NB4 (cell line): ENCODE data around the gene TEP1.

Experiments
- DNase-seq: peaks from one replicate; pipeline ENCODE4 v3.0.0; 2010; ENCODE audit warnings: low read depth
- H3K4me3 ChIP-seq: one replicate; pipeline ENCODE4 v1.5.1; 2011; ENCODE audit warnings: mild to moderate bottlenecking, low read depth, low read length, moderate library complexity
- CTCF ChIP-seq: IDR thresholded peaks from one replicate; pipeline ENCODE4 v1.5.1; 2012; ENCODE audit warnings: low read depth, low read length
- MAX ChIP-seq: IDR thresholded peaks from 2 replicates; pipeline ENCODE4 v1.6.1; 2011; ENCODE audit warnings: low read depth, low read length
- MYC ChIP-seq: IDR thresholded peaks from 2 replicates; pipeline ENCODE4 v1.6.1; 2011; ENCODE audit warnings: low read depth, low read length
- POLR2A ChIP-seq: IDR thresholded peaks from 2 replicates; pipeline ENCODE4 v1.6.1; 2011; ENCODE audit warnings: mild to moderate bottlenecking; ENCODE audit not compliant: insufficient read length; ENCODE audit errors: extremely low read depth

Gene TEP1

DNA sequence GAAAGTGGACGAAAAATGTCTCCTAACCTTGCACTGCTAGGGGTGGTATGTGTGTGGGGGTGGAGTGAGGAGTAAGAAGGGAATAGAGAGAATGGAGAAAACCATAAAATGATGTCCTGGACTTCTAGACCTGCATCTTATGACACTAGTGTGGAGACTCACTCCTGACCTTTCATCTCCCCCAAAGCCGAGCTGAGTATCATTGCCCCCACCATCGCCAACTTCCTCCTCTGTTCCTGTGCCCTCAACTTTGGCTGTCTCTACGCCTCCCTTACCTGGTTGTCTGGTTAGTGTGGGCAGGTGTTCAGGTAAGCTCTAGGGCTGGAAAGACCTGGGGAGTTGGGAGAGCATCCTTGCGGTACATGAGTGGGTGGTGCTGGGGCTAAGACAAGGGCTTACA is 27.2 kb upstream of the TEP1 start:
- no peak overlapping the region for H3K4me3 ChIP-seq
- no peak for TF ChIP-seq MYC
- TF ChIP-seq POLR2A, result no peak
- TF ChIP-seq CTCF, result no peak
- TF ChIP-seq MAX, result no peak
- no peak for DNase-seq

DNA sequence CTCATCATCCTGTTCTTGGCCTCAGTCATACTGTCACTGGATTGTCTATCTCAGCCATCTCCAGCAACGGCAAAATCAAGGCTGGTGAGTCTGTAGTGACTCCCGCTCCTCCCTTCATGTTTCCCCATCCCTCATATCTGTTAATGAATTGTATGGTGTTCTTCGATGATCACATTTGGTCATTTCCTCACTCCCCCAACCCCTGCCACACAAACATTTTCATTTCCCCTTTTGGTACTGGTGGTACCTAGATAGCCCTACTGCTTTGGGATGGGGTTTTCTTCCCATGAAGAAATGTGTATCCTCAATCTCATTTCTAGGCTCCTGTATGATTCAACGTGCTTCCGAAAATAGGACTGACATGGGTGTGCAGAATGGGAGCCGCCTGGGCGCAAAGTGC is 25.4 kb upstream of the TEP1 start:
- H3K4me3 ChIP-seq, result no peak overlapping the region

GRCh38 chr14:20436363-20436755 is 23.1 kb upstream of the TEP1 start:
- no peak for DNase-seq
- TF ChIP-seq MYC (no peak), CTCF (no peak), MAX (no peak), POLR2A (no peak)
- H3K4me3 ChIP-seq, result no peak overlapping the region

More for the DNA sequence above, 25.4 kb upstream of the TEP1 start:
- peak; percentile 44 for DNase-seq
- TF ChIP-seq MYC (no peak), MAX (no peak), CTCF (no peak), POLR2A (no peak)

- DNase-seq, result no peak
- TF ChIP-seq POLR2A (no peak), CTCF (no peak), MYC (no peak), MAX (no peak)
- no peak within 1 kb of the TSS for H3K4me3 ChIP-seq
Measured at GRCh38 chr14:20435582-20436362, 22.5 kb upstream of the TEP1 start, which contains the start of gene KLHL33. KLHL33 (minus strand) TSS chr14:20436166; CDS start chr14:20435811, 355 bp downstream.

GRCh38 chr14:20434701-20435581 is 21.6 kb upstream of the TEP1 start:
- H3K4me3 ChIP-seq, result no peak overlapping the region
- TF ChIP-seq MAX (no peak), CTCF (no peak), POLR2A (no peak)
- DNase-seq, result no peak
